GM18499 (cell line): ENCODE measurements around the gene ACTR6.
A peak's percentile ranks its signal among the peaks of the same experiment; 100 is the strongest.
"Not testable (repeated sequence)": the region's sequence is repeated elsewhere in the genome, so short reads cannot be mapped to it uniquely, and the experiment has no call there.

Experiments used
- ATAC-seq: cut with Tn5 transposase; IDR thresholded peaks from one replicate; pipeline ENCODE4 v1.9.1; 2021; ENCODE audit warnings: moderate number of reproducible peaks; ENCODE audit not compliant: insufficient read depth, unreplicated experiment

The ACTR6 gene

DNA sequence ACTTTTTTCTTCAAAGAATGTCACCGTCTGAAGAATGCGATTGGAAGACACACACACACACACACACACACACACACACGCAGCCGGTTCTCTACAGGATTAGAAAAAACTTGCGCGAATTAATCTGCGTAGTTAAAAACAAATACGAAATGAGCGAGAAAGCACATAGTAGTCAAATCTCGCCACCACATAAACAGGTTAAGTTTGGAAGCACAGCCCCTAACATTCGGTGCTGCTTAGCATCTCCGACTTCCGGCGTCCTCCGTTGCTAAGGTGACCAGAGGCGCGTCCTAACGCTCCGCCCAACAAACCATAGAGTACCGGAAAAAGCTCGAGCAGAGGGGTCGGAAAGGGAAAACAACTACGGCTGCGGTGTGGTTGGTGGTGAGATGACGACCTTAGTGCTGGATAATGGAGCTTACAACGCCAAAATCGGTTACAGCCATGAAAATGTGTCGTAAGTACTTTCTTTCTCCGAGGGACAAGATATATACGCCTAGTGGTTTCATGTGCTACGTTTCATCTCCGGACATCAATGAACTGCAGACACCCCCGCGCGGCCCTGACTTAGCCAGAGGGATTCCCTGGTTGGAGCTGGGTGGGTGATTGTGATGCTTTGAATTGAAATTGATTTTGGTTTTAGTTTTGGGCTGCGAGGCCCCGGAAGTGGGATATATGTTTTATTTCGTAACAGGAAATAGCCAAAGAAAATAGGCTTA, at the start of gene ACTR6:
TSS of gene ACTR6 (plus strand) at position 353 of the 719 bp plus-strand sequence. CDS start at position 390, 37 bp downstream.
- ATAC-seq = peak; percentile 88

GRCh38 chr12:100151769-100152168, 48.8 kb upstream of the ACTR6 start:
- ATAC-seq = no peak

- no peak for ATAC-seq
Observed at GRCh38 chr12:100153131-100153530, 47.5 kb upstream of the ACTR6 start.

DNA sequence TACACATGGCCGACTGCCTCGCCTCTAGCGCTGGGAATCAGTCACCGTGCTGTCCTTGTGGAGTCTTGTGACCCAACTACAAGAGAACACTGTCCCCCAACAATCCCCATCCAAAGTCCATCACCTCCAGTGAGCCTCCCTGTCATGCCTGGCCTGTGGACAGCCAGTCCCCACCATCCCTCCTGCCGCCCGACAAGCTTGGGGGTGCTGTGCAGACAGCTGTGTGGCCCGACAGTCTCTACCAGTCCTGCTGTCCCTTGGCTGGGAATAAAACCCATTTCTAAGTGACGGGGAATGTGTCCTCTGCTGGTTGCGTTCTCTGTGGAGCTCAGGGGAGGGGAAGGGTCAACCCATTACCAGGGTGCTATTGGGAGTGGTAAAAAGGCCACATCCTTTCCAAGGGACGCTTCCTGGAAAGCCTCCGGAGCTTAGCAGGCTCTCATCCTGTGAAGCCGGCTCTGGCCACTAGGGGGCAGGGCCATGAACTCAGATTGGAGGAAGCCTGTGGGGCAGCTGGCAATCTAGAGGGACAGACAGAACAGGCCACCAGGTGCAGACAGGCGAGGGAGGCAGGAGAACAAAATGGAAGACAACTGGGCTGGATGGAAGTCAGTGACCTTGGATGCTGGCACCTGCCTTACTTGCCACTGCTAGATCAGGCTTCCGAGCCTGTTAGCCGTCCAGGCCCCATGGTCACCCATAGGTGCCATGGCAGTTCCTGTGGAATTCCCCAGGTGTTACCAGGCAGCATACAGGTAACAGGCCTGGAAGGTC, 46.0 kb upstream of the ACTR6 start:
- ATAC-seq = no peak

DNA sequence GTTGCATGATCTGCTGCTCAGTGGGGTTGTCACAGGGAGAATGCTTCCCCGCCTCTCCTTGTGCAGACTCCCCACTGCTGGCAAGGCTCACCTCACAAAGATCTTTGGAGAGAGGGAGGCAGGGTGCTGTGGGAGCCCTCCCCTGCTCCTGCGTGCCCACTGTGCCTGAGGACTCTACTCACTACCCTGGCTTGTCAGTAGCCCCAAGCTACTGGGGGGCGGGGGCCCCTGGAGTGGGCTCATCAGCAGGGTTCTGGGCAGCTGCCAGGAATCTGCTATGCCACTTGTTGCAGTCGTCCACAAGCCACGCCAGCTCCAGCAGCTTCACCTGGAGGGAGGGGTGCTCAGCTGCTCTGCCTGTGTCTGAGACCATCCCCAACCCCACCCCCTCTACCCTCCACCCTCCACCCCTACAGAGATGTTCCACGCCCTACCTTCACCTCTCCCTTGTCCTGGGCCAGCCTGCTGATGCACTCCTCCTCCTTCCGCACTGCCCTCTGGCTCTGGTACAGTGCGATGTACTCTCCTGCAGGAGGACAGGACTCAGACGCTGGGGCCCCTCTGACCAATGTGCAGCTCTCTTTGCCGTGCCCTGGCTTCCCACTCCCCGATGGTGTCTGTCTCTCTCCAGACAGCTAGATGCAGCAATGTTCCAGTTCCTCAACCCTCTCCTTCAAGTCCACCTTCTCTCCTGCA, 43.7 kb upstream of the ACTR6 start:
- ATAC-seq = no peak

DNA sequence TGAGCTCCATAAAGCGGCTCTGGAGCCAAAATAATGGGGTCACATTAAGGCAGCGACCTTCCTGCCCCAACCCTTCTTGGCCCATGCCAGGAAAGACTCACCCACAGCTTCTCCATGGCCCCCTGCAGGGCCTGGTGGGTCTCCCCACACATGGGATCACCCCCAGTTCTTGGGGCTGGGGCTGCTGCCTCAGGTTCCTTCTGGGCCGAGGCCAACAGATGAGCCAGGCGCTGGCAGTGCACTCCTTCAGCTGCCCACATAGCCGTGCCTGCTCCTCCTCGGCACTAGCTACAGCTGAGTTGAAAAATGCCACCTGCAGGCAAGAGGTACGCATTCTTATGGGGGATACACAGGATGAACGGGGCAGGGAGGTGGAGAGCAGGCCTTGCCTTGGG, 43.2 kb upstream of the ACTR6 start:
- no peak for ATAC-seq

DNA sequence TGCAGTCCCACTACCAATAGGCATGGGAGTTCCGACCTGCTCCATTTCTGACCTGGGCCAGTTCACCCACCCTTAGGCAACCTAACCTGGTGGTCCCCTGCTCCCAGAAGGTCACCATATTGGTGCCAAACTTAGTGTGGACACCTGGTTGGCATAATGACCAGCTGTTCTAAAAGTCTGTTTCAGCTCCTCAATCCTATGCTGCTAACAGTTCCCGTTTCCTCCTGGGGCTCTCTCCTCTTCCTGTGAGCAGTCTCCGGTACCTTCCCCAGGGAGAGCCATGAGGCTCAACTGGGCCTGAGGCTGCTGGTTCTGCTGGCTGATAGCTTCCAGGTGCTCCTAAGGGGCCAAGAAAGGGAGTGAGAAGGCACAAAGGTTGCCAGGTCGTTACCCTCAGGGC, 42.1 kb upstream of the ACTR6 start:
- ATAC-seq = no peak

DNA sequence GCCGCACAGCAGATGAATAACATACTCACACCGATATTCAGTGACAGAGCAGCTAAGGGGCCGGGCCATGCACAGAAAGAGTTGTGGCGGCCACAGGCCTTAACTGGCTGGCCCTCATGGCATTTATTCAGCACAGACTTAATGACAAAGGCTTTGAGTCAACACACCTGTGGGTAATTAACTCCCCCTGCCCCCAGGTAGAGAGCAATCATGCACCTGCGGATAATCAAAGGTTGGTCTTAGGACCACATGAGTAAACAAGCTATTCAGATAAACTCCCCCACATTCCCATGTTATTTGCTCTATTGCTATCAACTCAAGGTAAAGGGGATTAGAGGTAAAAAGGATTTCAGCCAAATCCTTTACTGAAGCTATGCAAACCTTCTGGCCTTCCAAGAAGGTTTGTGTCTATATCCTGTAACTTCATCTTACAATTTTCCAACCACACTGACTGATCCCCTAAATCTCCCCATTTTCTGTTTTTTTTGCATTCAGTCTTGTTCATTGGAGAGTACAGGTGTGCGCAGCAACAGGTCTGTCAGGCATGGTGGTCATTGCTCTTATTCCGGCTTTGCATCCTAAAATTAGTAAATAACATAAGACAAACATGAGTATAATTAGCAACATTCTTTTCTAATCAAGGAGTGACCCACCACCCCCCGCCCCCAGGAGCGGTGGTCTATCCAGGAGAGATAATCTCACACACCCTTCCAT, 41.1 kb upstream of the ACTR6 start:
- ATAC-seq = no peak

DNA sequence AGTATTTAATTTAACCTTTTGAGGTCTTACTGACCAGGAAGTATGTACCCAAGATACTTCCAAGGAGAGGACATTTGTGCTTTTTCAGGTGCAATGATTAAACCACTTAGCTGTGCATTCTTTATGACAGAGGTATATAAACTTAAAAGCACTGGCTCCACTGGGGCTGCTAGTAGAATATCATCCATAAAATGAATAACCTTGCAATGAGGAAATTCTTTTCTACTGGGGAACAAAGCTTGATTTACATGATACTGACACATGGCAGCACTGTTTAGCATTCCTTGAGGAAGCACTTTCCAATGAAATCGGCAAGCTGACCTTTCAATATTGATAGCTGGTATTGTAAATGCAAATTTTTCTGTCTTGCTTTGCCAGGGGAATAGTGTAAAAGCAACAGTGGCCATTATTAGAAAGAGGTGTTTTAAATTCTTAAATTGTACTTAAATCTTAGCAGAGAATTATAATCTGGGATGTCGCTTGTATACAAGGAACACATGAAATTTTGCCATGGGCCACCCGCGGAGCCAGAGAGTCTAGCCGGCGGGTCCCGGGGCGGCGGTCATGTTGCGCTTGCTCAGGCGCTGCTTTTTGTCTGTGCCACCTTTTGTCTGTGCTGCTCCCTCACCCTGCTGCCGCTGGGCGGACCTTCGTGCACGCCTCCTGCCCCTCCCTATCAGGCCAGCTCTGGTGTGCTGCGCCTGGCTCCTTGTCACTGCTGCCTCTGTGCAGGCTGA, 37.0 kb upstream of the ACTR6 start:
- peak; percentile 96 for ATAC-seq

DNA sequence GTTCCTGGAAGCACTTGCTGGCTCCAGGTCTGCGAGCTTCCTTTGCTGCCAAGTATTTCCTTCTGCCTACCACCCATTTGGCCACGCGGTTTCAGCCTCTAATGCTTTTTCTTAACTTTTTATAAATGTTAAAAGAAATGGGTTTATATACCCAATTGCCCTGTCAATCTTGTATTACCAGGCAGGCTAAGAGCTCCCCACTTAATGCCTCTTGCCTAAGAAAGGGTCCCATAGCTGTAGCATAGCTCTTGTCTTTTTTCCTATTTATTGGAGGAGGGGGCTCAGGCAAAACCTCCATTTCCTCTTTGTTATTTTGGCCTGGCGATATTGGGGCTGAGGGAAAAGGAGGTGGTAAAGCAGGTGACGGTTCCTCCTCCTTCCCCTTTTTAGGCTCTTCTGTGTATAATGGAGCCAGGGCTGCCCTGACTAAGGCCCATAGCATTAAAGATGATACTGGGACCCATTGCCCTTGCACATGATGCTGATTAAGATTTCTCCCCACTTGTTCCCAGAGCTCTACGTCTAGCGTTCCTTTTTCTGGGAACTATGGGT, 36.4 kb upstream of the ACTR6 start:
- ATAC-seq = no peak

GRCh38 chr12:100165356-100165755, 35.3 kb upstream of the ACTR6 start:
- no peak for ATAC-seq

- no peak for ATAC-seq
Observed at GRCh38 chr12:100166232-100166631, 34.4 kb upstream of the ACTR6 start.

DNA sequence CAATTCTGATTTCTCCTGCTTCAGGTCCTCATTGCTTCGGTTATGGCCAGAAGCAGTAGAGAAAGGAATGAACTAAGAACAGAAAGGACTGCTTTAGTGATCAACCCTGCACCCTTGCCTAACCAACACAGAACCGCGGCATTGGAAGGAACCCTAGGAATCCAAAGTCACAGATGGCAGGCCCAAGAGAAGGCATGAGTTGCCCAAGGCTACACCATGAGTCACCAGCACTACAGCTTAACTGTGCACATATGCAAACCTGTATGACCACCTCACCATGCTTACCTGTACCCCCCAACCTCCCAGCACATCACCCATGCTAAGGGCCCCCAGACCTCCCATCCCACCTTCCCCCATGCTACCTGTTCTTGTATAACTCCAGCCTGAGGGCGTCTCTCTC, 32.1 kb upstream of the ACTR6 start:
- ATAC-seq = no peak

- ATAC-seq = no peak
Observed at GRCh38 chr12:100169345-100169744, 31.3 kb upstream of the ACTR6 start.

- no peak for ATAC-seq
Observed at GRCh38 chr12:100170313-100170858, 30.2 kb upstream of the ACTR6 start.

DNA sequence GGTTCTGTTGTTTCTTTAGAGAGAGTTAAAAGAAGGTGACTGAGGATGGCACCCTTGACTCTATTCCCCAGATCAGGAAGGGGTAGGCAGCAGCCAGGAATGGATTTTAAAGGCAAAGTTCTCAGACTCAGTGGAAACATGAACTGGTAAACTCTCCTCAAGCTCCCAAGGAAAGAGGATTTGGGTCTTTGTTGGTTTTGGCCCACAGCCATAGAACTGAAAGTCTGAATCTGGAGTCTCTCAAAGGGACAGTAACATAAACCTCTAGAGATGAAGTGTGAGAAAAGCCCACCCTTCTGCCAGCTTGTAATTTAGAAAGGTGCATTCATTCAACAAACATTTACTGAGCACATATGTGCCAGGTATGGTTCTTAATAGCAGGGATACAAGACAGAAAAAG, 29.4 kb upstream of the ACTR6 start:
- no peak for ATAC-seq

DNA sequence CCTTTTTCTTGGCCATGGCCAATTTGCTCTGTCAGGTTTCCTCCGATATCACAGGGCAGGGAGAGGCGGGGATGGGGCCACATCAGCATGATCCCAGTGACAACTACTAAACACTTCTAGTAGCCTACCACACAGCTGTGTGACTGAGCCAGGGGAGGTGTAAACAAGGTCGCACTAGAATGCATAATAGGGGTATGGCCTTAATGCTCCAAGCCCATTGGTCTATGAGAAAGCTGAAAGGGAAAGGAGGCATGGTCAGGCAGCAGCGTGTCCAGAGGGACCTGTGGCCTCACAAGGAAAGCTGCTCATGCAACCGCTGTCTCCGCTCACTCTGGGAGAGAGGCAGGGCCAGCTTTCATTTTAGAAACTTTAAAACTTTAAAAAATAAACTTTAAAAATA, 27.5 kb upstream of the ACTR6 start:
- no peak for ATAC-seq

DNA sequence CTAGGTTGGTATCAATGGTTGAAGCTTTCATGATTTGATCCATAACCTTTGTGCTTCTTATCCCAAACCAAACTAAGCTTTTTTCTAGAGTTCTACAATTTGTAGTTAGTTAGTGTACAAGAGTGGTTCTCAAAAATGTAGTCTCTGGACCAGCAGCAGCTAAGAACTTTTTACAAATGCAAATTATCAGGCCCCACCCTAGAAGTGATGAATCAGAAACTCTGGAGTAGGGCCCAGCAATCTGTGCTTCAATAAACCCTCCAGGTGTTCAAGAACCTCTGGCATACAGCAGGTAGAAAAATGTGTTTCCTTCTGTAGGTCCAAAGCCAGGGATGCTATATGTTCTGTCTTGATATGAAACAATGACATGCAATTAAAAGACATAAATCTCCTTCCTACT, 26.1 kb upstream of the ACTR6 start:
- ATAC-seq = no peak

DNA sequence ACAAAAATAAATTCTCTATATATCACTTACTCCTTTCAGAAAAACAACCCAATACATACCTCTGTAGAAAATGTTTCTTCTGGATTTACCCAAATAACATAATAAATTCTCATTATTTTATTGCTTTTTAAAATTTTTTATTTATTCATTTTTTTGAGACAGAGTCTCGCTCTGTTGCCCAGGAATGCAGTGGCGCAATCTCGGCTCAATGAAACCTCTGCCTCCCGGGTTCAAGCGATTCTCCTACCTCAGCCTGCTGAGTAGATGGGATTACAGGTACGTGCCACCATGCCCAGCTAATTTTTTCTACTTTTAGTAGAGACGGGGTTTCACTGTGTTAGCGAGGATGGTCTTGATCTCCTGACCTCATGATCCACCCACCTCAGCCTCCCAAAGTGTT, 24.1 kb upstream of the ACTR6 start:
- ATAC-seq = not testable (repeated sequence)
